ENCODE measurements around the gene AFF4. TPM values are rescaled to one million over a fixed set of nuclear protein-coding genes. Genes with fewer than 3 reads are reported as not detected.

Gene AFF4
- polyA plus RNA-seq, 2 of the 4 experiments (the other 2 are of a cell fraction) = 22.1 to 43.5 TPM

GRCh38 chr5:133006653-133007052 is 43.2 kb upstream of the AFF4 start:
- POLR2A ChIA-PET = no interaction called here
- Histone ChIP-seq H3K27ac (peak overlapping the region; percentile 56 to 71; a peak in 5 of 6 replicates), H3K4me2 (peak overlapping the region; percentile 38), H3K4me3 (no peak overlapping the region), H3K4me1 (peaks cover 11% of the 10 kb centered on the region), H3K9me3 (peaks cover 4% of the 10 kb centered on the region; the same call in 2 of the 3 replicates)
- ATAC-seq (peak in 1 of 2 experiments; percentile 75; a peak in 3 of 6 replicates), DNase-seq (ENCODE audit: low read depth in 1 of 2, low spot score in 1 of 2) (peak in 1 of 2 experiments; percentile 33), FAIRE-seq (no peak)
- no peak for TF ChIP-seq NR3C1 (IDR thresholded peaks at IDR 0.05)
- no peak for TF ChIP-seq HDAC2 (IDR thresholded peaks at IDR 0.05)
- TF ChIP-seq CBX8 (IDR thresholded peaks at IDR 0.05) = no peak
- TF ChIP-seq RARB (CRISPR knock-in tag; IDR thresholded peaks at IDR 0.05) = no peak
- TF ChIP-seq RAD21 (conservative IDR thresholded peaks at IDR 0.05 in 1 of 2, IDR thresholded peaks at IDR 0.05 in 1 of 2) = no peak
- CTCF ChIA-PET = no interaction called here
- 14% methylated on average over 1 of the region's 1 CpG for WGBS (ENCODE audit: missing lambda C conversion rate)

GRCh38 chr5:132999246-132999645 is 35.8 kb upstream of the AFF4 start:
- Histone ChIP-seq H3K4me3 (no peak overlapping the region), H3K27ac (no peak overlapping the region), H3K4me1 (no peaks in the 10 kb centered on the region), H3K4me2 (no peak overlapping the region), H3K9me3 (no peaks in the 10 kb centered on the region)
- no peak for FAIRE-seq
- POLR2A ChIA-PET = no interaction called here
- no peak for DNase-seq (ENCODE audit: low read depth in 1 of 2, low spot score in 1 of 2)
- TF ChIP-seq GATA3 (IDR thresholded peaks at IDR 0.05; ENCODE audit: borderline replicate concordance) (no peak), HOXB13 (CRISPR knock-in tag; IDR thresholded peaks at IDR 0.05; ENCODE audit: low read depth) (no peak), KDM1A (IDR thresholded peaks at IDR 0.05; ENCODE audit: low read depth) (no peak), NR3C1 (IDR thresholded peaks at IDR 0.05) (no peak), SMC3 (IDR thresholded peaks at IDR 0.05) (no peak), USF2 (IDR thresholded peaks at IDR 0.05) (no peak), CHD4 (IDR thresholded peaks at IDR 0.05; ENCODE audit: borderline replicate concordance) (no peak), ZC3H11A (IDR thresholded peaks at IDR 0.05) (no peak), BCL3 (IDR thresholded peaks at IDR 0.05) (no peak), NPAS2 (CRISPR knock-in tag; IDR thresholded peaks at IDR 0.05; ENCODE audit: borderline replicate concordance) (no peak), ZFP36 (IDR thresholded peaks at IDR 0.05; ENCODE audit: borderline replicate concordance, partially characterized antibody) (no peak), TP53 (CRISPR knock-in tag; IDR thresholded peaks at IDR 0.05) (no peak), EP300 (IDR thresholded peaks at IDR 0.05) (no peak), MAX (IDR thresholded peaks at IDR 0.05) (no peak), HES2 (IDR thresholded peaks at IDR 0.05) (no peak), RCOR1 (IDR thresholded peaks at IDR 0.05; ENCODE audit: low read depth, low read length) (no peak)
- CTCF ChIA-PET = interaction anchor here (1.5 kb wide), 1 partner anchor 24 kb away, joined by 3 read pairs; no protein-coding TSS in a partner anchor
- no peak for ATAC-seq
- 65% methylated on average over 2 of the region's 2 CpGs for WGBS (ENCODE audit: missing lambda C conversion rate)

- H3K4me1 ChIP-seq = no peaks in the 10 kb centered on the region
- DNase-seq (ENCODE audit: low read depth in 1 of 2, low spot score in 1 of 2) (no peak), ATAC-seq (no peak), FAIRE-seq (no peak)
- no peak overlapping the region for H3K27ac ChIP-seq
- H3K4me2 ChIP-seq = no peak overlapping the region
- ChIA-PET POLR2A (no interaction called here), CTCF (interaction anchor here (0.7 to 1.5 kb wide), 2 partner anchors 23 to 36 kb away, joined by 3 read pairs; no protein-coding TSS in a partner anchor)
- TF ChIP-seq PBX3 (IDR thresholded peaks at IDR 0.05) = no peak
- TF ChIP-seq ATOH8 (CRISPR knock-in tag; IDR thresholded peaks at IDR 0.05; ENCODE audit: low read depth) = no peak
- H3K4me3 ChIP-seq = no peak overlapping the region
- no peaks in the 10 kb centered on the region for H3K9me3 ChIP-seq
- WGBS (ENCODE audit: missing lambda C conversion rate) = 94% methylated on average over 2 of the region's 2 CpGs
Observed at GRCh38 chr5:132998556-132998955, 35.1 kb upstream of the AFF4 start.

All from A549 (cell line).